GM06990 (cell line): Measurements from ENCODE around the gene SCNN1A.

Experiments used
- DNase-seq: peaks from one replicate; pipeline ENCODE4 v3.0.0-alpha.2; 2011; ENCODE audit not compliant: insufficient read length; ENCODE audit errors: extremely low read depth
- H3K27me3 ChIP-seq: replicated peaks from 2 replicates; pipeline ENCODE4 v1.6.0; 2011; ENCODE audit warnings: low read length; ENCODE audit not compliant: control insufficient read depth, insufficient read depth
- H3K36me3 ChIP-seq: 2 replicates; pipeline ENCODE4 v1.5.1; 2011; ENCODE audit warnings: low read length; ENCODE audit not compliant: control insufficient read depth, insufficient read depth
- H3K4me3 ChIP-seq: replicated peaks from 2 replicates; pipeline ENCODE4 v1.5.1; 2011; ENCODE audit warnings: low read depth, mild to moderate bottlenecking, control low read depth, low read length
- TF ChIP-seq, protein P1 (sequence below): IDR thresholded peaks from 2 replicates; pipeline ENCODE4 v1.5.1; 2011; ENCODE audit warnings: low read length, control low read depth, mild to moderate bottlenecking, inconsistent platforms; ENCODE audit not compliant: insufficient read depth, poor library complexity, severe bottlenecking

Gene SCNN1A

DNA sequence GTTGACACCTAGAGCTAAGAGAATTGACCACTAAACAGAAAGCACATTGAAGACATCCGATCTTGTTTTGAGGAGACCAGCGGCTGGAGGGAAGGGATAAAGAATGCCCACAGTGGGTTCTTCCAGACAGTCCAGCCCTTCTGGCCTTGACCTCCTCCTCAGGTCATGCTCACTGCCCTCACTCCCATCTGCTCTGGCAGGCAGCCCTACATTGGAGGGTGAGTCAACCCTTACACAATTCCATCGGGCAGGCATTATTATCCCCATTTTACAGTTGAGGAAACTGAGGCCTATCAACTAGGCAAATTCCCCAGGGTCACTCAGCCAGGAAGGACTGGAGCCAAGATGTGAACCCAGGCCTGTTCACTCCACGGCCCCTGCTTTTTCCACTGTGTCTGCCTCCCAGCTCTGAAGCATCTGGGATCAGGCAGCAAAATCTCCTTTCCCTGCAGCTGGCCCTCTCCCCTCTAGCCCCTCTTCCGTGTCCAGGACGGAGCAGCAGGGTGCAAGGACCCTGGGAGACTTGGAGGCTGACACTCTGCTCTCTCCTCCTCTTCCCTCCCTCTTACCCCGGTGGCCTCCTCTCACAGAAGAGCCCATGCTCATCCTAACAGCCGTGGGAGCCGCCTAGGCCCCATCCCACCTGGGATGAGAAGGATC, 5.3 kb downstream of the SCNN1A start:
- no peak for DNase-seq
- Histone ChIP-seq H3K4me3 (no peak overlapping the region), H3K27me3 (peaks cover 1% of the 10 kb centered on the region; the same call in 1 of the 2 replicates), H3K36me3 (no peaks in the 10 kb centered on the region)
- TF ChIP-seq, protein P1, sequence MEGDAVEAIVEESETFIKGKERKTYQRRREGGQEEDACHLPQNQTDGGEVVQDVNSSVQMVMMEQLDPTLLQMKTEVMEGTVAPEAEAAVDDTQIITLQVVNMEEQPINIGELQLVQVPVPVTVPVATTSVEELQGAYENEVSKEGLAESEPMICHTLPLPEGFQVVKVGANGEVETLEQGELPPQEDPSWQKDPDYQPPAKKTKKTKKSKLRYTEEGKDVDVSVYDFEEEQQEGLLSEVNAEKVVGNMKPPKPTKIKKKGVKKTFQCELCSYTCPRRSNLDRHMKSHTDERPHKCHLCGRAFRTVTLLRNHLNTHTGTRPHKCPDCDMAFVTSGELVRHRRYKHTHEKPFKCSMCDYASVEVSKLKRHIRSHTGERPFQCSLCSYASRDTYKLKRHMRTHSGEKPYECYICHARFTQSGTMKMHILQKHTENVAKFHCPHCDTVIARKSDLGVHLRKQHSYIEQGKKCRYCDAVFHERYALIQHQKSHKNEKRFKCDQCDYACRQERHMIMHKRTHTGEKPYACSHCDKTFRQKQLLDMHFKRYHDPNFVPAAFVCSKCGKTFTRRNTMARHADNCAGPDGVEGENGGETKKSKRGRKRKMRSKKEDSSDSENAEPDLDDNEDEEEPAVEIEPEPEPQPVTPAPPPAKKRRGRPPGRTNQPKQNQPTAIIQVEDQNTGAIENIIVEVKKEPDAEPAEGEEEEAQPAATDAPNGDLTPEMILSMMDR = no peak

DNA sequence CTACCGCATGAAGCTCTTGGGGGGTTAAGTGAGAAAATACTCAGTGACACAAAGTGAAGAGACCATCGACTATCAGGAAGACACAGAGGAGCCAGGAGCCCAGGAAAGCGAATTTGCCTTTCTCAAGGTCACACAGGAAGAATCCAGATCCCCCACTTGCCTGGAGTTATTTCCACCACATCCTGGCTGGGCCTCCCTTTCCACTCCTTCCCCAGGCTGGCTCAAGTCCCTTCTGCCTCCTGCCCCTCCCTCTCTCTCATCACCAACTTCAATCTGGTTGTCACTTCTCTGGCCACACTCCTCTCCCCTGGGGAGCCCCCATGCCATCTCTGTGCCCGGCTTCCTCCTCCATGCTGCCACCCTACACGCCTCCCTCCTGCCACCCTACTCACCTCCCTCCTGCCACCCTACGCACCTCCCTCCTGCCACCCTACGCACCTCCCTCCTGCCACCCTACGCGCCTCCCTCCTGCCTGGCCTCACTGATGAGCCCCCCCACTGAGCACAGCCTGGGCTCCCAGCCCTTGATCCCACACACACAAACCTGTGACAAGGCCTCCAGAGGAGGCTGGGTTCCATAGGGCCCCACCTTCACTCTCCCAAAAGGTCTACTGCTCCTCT, 6.3 kb downstream of the SCNN1A start:
- TF ChIP-seq, protein P1 = no peak
- Histone ChIP-seq H3K4me3 (no peak overlapping the region), H3K36me3 (no peaks in the 10 kb centered on the region), H3K27me3 (peaks cover 1% of the 10 kb centered on the region; the same call in 1 of the 2 replicates)
- DNase-seq = no peak

DNA sequence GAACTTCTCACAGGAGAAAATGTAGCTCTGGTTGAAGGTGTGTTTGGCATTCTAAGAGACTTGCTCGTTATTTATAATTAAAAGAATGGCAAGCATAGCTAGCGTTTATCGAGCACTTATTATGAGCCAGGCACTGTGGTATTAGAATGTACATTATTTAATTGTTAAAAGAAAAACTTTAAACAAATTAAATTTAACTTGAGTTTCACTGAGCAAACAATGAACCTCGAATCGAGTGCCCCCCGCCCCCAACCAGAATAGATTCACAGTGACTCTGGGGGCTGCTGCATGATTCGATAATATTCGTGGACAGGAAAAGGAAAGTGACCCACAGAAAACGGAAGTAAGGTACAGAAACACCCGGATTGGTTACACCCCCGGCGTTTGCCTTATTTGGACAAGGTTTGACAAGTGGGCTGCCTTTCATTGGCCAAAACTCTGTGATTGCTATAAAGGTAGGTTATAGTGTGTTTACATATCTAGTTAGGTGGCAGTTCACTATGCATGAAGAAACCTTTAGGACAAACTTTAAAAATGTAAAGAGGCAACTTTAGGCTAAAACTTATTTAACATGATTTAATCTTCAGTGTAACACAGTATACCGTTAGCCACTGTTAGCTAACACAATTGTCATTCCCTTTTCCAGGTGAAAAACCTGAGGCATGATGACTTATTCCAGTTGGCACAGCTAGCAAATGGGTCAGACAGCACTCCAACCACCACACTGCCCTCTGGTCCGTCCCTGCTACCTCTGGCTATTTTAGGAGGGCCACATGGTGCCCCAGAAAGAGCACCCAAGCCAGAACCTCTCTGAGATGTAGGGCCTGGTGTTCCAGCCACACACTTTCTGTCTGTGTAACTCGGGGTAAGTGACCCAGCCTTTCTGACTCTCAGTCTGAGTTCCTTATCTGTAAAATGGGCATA, 7.1 kb downstream of the SCNN1A start:
- Histone ChIP-seq H3K4me3 (no peak overlapping the region), H3K27me3 (no peaks in the 10 kb centered on the region), H3K36me3 (no peaks in the 10 kb centered on the region)
- DNase-seq = no peak
- TF ChIP-seq, protein P1 = no peak

DNA sequence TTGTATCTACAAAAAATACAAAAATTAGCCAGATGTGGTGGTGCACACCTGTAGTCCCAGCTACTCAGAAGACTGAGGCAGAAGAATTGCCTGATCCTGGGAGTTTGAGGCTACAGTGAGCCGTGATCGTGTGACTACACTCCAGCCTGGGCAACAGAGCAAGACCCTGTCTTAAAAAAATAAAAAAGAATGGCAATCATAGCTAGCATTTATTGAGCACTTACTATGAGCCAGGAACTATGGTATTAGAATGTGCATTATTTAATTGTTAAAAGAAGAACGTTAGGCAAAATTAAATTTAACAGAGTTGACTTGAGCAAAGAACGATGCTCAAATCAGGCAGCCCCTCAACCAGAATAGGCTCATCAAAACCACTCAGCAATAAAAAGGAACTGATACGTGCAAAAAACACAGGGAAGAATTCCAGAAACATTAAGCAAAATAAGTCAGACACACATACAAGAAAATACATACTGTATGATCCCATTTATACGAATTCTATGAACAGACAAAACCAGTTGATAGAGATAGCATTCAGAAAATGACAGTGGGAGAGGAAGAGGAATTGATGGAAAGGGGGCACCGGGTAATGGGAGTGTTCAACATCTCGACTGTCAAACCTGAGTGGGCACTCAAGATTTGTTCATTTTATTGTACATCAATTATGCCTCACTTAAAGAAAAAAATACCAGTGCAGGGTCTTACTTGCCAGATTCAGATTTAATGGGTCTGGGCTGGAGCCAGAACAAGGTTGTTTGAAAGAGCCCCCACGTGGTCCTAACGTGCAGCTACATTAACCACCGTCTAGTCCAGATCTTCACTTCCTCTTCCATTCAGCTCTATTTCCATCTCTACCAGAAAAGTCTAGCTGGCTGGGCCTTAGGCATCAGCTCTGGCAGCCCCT, 8.0 kb downstream of the SCNN1A start:
- Histone ChIP-seq H3K27me3 (no peaks in the 10 kb centered on the region), H3K4me3 (no peak overlapping the region), H3K36me3 (no peaks in the 10 kb centered on the region)
- DNase-seq = no peak
- TF ChIP-seq, protein P1 = peak; percentile 40

DNA sequence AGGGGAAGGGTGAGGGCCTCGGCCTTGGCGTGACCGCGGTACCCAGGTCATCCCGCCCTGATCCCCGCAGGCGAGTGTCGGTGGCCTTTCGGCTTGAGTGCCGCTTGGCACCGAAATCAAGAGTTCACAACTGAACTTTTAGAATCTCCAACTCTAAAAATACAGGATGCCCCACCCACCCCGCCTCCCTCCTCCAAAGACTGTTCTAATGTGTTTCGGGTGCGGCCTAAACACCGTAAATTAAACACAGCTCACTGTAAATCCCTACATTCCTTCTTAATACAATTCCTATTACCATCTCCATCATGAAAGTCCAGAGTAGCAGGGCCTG, 11.4 kb downstream of the SCNN1A start:
- no peak overlapping the region for H3K4me3 ChIP-seq
- no peaks in the 10 kb centered on the region for H3K27me3 ChIP-seq
- no peak for DNase-seq
- H3K36me3 ChIP-seq = no peaks in the 10 kb centered on the region
- TF ChIP-seq, protein P1 = no peak
